Caco-2 (cell line): ENCODE results near the gene DTNB. TPM values are rescaled to one million over a fixed set of nuclear protein-coding genes. Genes with fewer than 3 reads are reported as not detected.

ENCODE experiments used
- BruUV-seq: library from RNA; stranded (reverse); fragments of 400-500 nt; replicated peaks from 2 replicates; lab custom pipeline; 2021; lab: Mats Ljungman, UMichigan
- CTCF ChIA-PET: fragments of 300-600 bp; sonication (Branson Sonifier 250); formaldehyde crosslinking; loops from one replicate; lab custom pipeline; 2022; ENCODE audit warnings: antibody characterized with exemption; lab: Charles Lee
- POLR2A ChIA-PET: fragments of 300-600 bp; sonication (Branson Sonifier 250); formaldehyde crosslinking; loops from one replicate; lab custom pipeline; 2022; ENCODE audit warnings: antibody characterized with exemption; lab: Charles Lee
- DNase-seq, 2 experiments: peaks; one replicate each; pipeline versions ENCODE4 v3.0.0 to v3.0.0-alpha.2; 2020 to 2022
- H3K27me3 ChIP-seq: replicated peaks from 2 replicates; pipeline ENCODE4 v1.6.0; 2011; ENCODE audit warnings: low read length; ENCODE audit not compliant: control insufficient read depth, insufficient read depth
- H3K36me3 ChIP-seq: 2 replicates; pipeline ENCODE4 v1.5.1; 2011; ENCODE audit warnings: low read length; ENCODE audit not compliant: control insufficient read depth, insufficient read depth
- H3K4me1 ChIP-seq: fragments of 250-450 bp; sonication (Bioruptor Pico); 2 replicates; pipeline ENCODE4 v1.5.1; 2020; ENCODE audit warnings: mild to moderate bottlenecking
- H3K4me3 ChIP-seq: 2 replicates; pipeline ENCODE4 v1.5.1; 2011; ENCODE audit warnings: low read depth, mild to moderate bottlenecking, control low read depth, low read length
- H3K9me3 ChIP-seq: fragments of 250-450 bp; sonication (Bioruptor Pico); 2 replicates; pipeline ENCODE4 v1.5.1; 2020; ENCODE audit warnings: mild to moderate bottlenecking, moderate library complexity
- H3K27ac Mint-ChIP-seq: one replicate; pipeline ENCODE4 v1.8.0; 2022; ENCODE audit warnings: mixed read lengths; ENCODE audit not compliant: unreplicated experiment
- H3K27me3 Mint-ChIP-seq: one replicate; pipeline ENCODE4 v1.8.0; 2022; ENCODE audit warnings: mixed read lengths; ENCODE audit not compliant: insufficient read depth, unreplicated experiment
- H3K36me3 Mint-ChIP-seq: one replicate; pipeline ENCODE4 v1.8.0; 2022; ENCODE audit warnings: mild to moderate bottlenecking, mixed read lengths; ENCODE audit not compliant: insufficient read depth, unreplicated experiment
- H3K4me1 Mint-ChIP-seq: one replicate; pipeline ENCODE4 v1.8.0; 2022; ENCODE audit warnings: low read depth, mixed read lengths; ENCODE audit not compliant: unreplicated experiment
- H3K4me3 Mint-ChIP-seq: one replicate; pipeline ENCODE4 v1.8.0; 2022; ENCODE audit warnings: mild to moderate bottlenecking, moderate library complexity, mixed read lengths; ENCODE audit not compliant: unreplicated experiment
- H3K9me3 Mint-ChIP-seq: one replicate; pipeline ENCODE4 v1.8.0; 2022; ENCODE audit warnings: mixed read lengths; ENCODE audit not compliant: unreplicated experiment
- CTCF ChIP-seq, 2 experiments: fragments of 200-600 bp in 1 of 2; IDR thresholded peaks; 1 replicate in 1 of 2; 2 replicates in 1 of 2; pipeline versions ENCODE4 v1.5.1 to v1.8.0; 2011 to 2022; ENCODE audit warnings: antibody characterized with exemption in 1 of 2, control low read depth in 1 of 2, inconsistent platforms in 1 of 2, low read depth in 1 of 2, low read length in 1 of 2, mild to moderate bottlenecking in 1 of 2, moderate library complexity in 1 of 2; ENCODE audit not compliant: insufficient read depth in 1 of 2, severe bottlenecking in 1 of 2, unreplicated experiment in 1 of 2
- intact Hi-C: fragments of 100-400 bp; cut with micrococcal nuclease; formaldehyde crosslinking; loops from one replicate; pipeline ENCODE4 v1.10.0; 2022; ENCODE audit not compliant: unreplicated experiment
- total RNA-seq: library from RNA; stranded (reverse); gene quantifications from 2 replicates; pipeline ENCODE4 v1.2.3, GENCODE V29; 2022

Gene DTNB
- total RNA-seq, 1 experiment from 2014 or later = 50.4 TPM

- no peak overlapping the region for H3K27ac Mint-ChIP-seq
- H3K4me3 Mint-ChIP-seq = no peak overlapping the region
- H3K9me3 Mint-ChIP-seq = no peaks in the 10 kb centered on the region
- no peaks in the 10 kb centered on the region for H3K4me1 Mint-ChIP-seq
- Histone ChIP-seq H3K4me1 (no peaks in the 10 kb centered on the region), H3K9me3 (peaks cover 6% of the 10 kb centered on the region; the same call in 1 of the 2 replicates), H3K27me3 (no peaks in the 10 kb centered on the region), H3K4me3 (no peak overlapping the region), H3K36me3 (no peaks in the 10 kb centered on the region)
- TF ChIP-seq CTCF (IDR thresholded peaks at IDR 0.05; ENCODE audit: insufficient read depth in 1 of 2, low read depth in 1 of 2, low read length in 1 of 2, severe bottlenecking in 1 of 2, unreplicated experiment in 1 of 2) = no peak
- CTCF ChIA-PET = no interaction called here
- intact Hi-C loops = no loop called here
- H3K36me3 Mint-ChIP-seq = peaks cover 12% of the 10 kb centered on the region
- no TSS peak for BruUV-seq
- no peaks in the 10 kb centered on the region for H3K27me3 Mint-ChIP-seq
- POLR2A ChIA-PET = no interaction called here
- DNase-seq = no peak
Observed at GRCh38 chr2:25431604-25432003, 241.8 kb downstream of the DTNB start.

GRCh38 chr2:25430556-25430955, 242.8 kb downstream of the DTNB start:
- H3K9me3 Mint-ChIP-seq = no peaks in the 10 kb centered on the region
- no peak overlapping the region for H3K27ac Mint-ChIP-seq
- Histone ChIP-seq H3K27me3 (no peaks in the 10 kb centered on the region), H3K4me3 (no peak overlapping the region), H3K4me1 (no peaks in the 10 kb centered on the region), H3K36me3 (no peaks in the 10 kb centered on the region), H3K9me3 (peaks cover 3% of the 10 kb centered on the region; the same call in 1 of the 2 replicates)
- POLR2A ChIA-PET = no interaction called here
- TF ChIP-seq CTCF (IDR thresholded peaks at IDR 0.05; ENCODE audit: insufficient read depth in 1 of 2, low read depth in 1 of 2, low read length in 1 of 2, severe bottlenecking in 1 of 2, unreplicated experiment in 1 of 2) = no peak
- H3K4me1 Mint-ChIP-seq = no peaks in the 10 kb centered on the region
- peaks cover 12% of the 10 kb centered on the region for H3K36me3 Mint-ChIP-seq
- DNase-seq = no peak
- no peaks in the 10 kb centered on the region for H3K27me3 Mint-ChIP-seq
- intact Hi-C loops = no loop called here
- H3K4me3 Mint-ChIP-seq = no peak overlapping the region
- CTCF ChIA-PET = no interaction called here
- BruUV-seq = no TSS peak

GRCh38 chr2:25426326-25426725, 247.1 kb downstream of the DTNB start:
- H3K9me3 ChIP-seq = no peaks in the 10 kb centered on the region
- no peaks in the 10 kb centered on the region for H3K27me3 Mint-ChIP-seq
- TF ChIP-seq CTCF (IDR thresholded peaks at IDR 0.05; ENCODE audit: insufficient read depth in 1 of 2, low read depth in 1 of 2, low read length in 1 of 2, severe bottlenecking in 1 of 2, unreplicated experiment in 1 of 2) = no peak
- H3K9me3 Mint-ChIP-seq = no peaks in the 10 kb centered on the region
- DNase-seq = no peak
- no TSS peak for BruUV-seq
- H3K4me3 ChIP-seq = no peak overlapping the region
- no peak overlapping the region for H3K4me3 Mint-ChIP-seq
- no peaks in the 10 kb centered on the region for H3K27me3 ChIP-seq
- POLR2A ChIA-PET = no interaction called here
- intact Hi-C loops = no loop called here
- CTCF ChIA-PET = no interaction called here
- H3K36me3 ChIP-seq = no peaks in the 10 kb centered on the region
- H3K4me1 ChIP-seq = peaks cover 5% of the 10 kb centered on the region; the same call in 1 of the 2 replicates
- peaks cover 7% of the 10 kb centered on the region for H3K4me1 Mint-ChIP-seq
- H3K36me3 Mint-ChIP-seq = peaks cover 12% of the 10 kb centered on the region
- no peak overlapping the region for H3K27ac Mint-ChIP-seq
